ENCODE data around the gene SMG6. TPM values are rescaled to one million over a fixed set of nuclear protein-coding genes. Genes with fewer than 3 reads are reported as not detected.

SMG6 gene
- total and polyA plus RNA-seq, 8 donors: 17.0 to 102 (median 24.4) TPM

GRCh38 chr17:2068031-2068518, 235.5 kb downstream of the SMG6 start:
- Histone ChIP-seq H3K9me3 (no peaks in the 10 kb centered on the region), H3K4me1 (peaks cover 9 to 73% (median 60%) of the 10 kb centered on the region in 4 donors), H3K4me3 (no peak overlapping the region), H3K36me3 (peaks cover 8 to 80% (median 73%) of the 10 kb centered on the region in 4 donors), H3K27me3 (no peaks in the 10 kb centered on the region), H3K27ac (peak overlapping the region; percentile 64 to 94 (median 90))
- TF ChIP-seq EP300 (IDR thresholded peaks at IDR 0.05): no peak
- TF ChIP-seq POLR2A (IDR thresholded peaks at IDR 0.05): no peak
- TF ChIP-seq, protein P1, sequence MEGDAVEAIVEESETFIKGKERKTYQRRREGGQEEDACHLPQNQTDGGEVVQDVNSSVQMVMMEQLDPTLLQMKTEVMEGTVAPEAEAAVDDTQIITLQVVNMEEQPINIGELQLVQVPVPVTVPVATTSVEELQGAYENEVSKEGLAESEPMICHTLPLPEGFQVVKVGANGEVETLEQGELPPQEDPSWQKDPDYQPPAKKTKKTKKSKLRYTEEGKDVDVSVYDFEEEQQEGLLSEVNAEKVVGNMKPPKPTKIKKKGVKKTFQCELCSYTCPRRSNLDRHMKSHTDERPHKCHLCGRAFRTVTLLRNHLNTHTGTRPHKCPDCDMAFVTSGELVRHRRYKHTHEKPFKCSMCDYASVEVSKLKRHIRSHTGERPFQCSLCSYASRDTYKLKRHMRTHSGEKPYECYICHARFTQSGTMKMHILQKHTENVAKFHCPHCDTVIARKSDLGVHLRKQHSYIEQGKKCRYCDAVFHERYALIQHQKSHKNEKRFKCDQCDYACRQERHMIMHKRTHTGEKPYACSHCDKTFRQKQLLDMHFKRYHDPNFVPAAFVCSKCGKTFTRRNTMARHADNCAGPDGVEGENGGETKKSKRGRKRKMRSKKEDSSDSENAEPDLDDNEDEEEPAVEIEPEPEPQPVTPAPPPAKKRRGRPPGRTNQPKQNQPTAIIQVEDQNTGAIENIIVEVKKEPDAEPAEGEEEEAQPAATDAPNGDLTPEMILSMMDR (IDR thresholded peaks at IDR 0.05): no peak
- TF ChIP-seq POLR2AphosphoS5 (IDR thresholded peaks at IDR 0.05): no peak
- DNase-seq: peak in 1 of 2 donors; percentile 64
- WGBS, 5 donors: 56 to 71% (median 64%) methylated on average over 6 of the region's 6 CpGs
- intact Hi-C loops (cut with DNase I; ENCODE audit: low total_unique reads): no loop called here

- Histone ChIP-seq H3K36me3 (peaks cover 10 to 84% (median 77%) of the 10 kb centered on the region in 4 donors), H3K27me3 (no peaks in the 10 kb centered on the region), H3K4me3 (no peak overlapping the region), H3K4me1 (peaks cover 9 to 77% (median 64%) of the 10 kb centered on the region in 4 donors), H3K9me3 (no peaks in the 10 kb centered on the region), H3K27ac (peak overlapping the region; percentile 64 to 94 (median 90))
- 29 to 63% (median 58%) methylated on average over 5 of the region's 5 CpGs for WGBS, 5 donors
- intact Hi-C loops (cut with DNase I; ENCODE audit: low total_unique reads): no loop called here
- DNase-seq: peak in 1 of 2 donors; percentile 48
- TF ChIP-seq EP300 (IDR thresholded peaks at IDR 0.05) (no peak), POLR2AphosphoS5 (IDR thresholded peaks at IDR 0.05) (no peak), POLR2A (IDR thresholded peaks at IDR 0.05) (no peak)
- TF ChIP-seq, protein P1 (IDR thresholded peaks at IDR 0.05): no peak
Observed at GRCh38 chr17:2067608-2068024, 236.0 kb downstream of the SMG6 start.

- peak overlapping the region; percentile 64 to 94 (median 90) for H3K27ac ChIP-seq
- peaks cover 9 to 82% (median 65%) of the 10 kb centered on the region in 4 donors for H3K4me1 ChIP-seq
- no peaks in the 10 kb centered on the region for H3K9me3 ChIP-seq
- peak in 1 of 2 donors; percentile 23 for DNase-seq
- 68 to 75% (median 72%) methylated on average over 14 of the region's 14 CpGs for WGBS, 5 donors
- intact Hi-C loops (cut with DNase I; ENCODE audit: low total_unique reads): no loop called here
- H3K27me3 ChIP-seq: no peaks in the 10 kb centered on the region
- H3K4me3 ChIP-seq: no peak overlapping the region
- TF ChIP-seq EP300 (IDR thresholded peaks at IDR 0.05) (no peak), POLR2A (IDR thresholded peaks at IDR 0.05) (no peak), POLR2AphosphoS5 (IDR thresholded peaks at IDR 0.05) (no peak)
- TF ChIP-seq, protein P1 (IDR thresholded peaks at IDR 0.05): no peak
- H3K36me3 ChIP-seq: peaks cover 10 to 87% (median 76%) of the 10 kb centered on the region in 4 donors
Observed at GRCh38 chr17:2067048-2067561, 236.5 kb downstream of the SMG6 start.

- Histone ChIP-seq H3K4me1 (peaks cover 15 to 87% (median 60%) of the 10 kb centered on the region in 4 donors), H3K9me3 (no peaks in the 10 kb centered on the region), H3K36me3 (peaks cover 10 to 85% (median 77%) of the 10 kb centered on the region in 4 donors), H3K4me3 (no peak overlapping the region), H3K27ac (peak overlapping the region; percentile 64 to 94 (median 90)), H3K27me3 (peaks cover 0 to 3% (median 0%) of the 10 kb centered on the region in 3 donors)
- TF ChIP-seq, protein P1 (IDR thresholded peaks at IDR 0.05): no peak
- TF ChIP-seq EP300 (IDR thresholded peaks at IDR 0.05) (no peak), POLR2A (IDR thresholded peaks at IDR 0.05) (no peak), POLR2AphosphoS5 (IDR thresholded peaks at IDR 0.05) (no peak)
- 83 to 91% (median 87%) methylated on average over 10 of the region's 10 CpGs for WGBS, 5 donors
- peak in 1 of 2 donors; percentile 29 for DNase-seq
- intact Hi-C loops (cut with DNase I; ENCODE audit: low total_unique reads): no loop called here
Observed at GRCh38 chr17:2065949-2066400, 237.6 kb downstream of the SMG6 start.
